Fibroblast of gingiva (primary cell): ENCODE results near the gene AMPH.

Experiments
- DNase-seq: peaks from one replicate; pipeline ENCODE4 v3.0.0-alpha.2; 2011; ENCODE audit warnings: low read depth

AMPH gene

GRCh38 chr7:38542156-38542555 is 89.0 kb downstream of the AMPH start:
- DNase-seq: peak; percentile 59

- no peak for DNase-seq
Measured at GRCh38 chr7:38541440-38541839, 89.7 kb downstream of the AMPH start.

GRCh38 chr7:38539477-38540081 is 91.6 kb downstream of the AMPH start:
- no peak for DNase-seq

GRCh38 chr7:38535073-38535472 is 96.1 kb downstream of the AMPH start:
- no peak for DNase-seq

- no peak for DNase-seq
Measured at GRCh38 chr7:38525857-38526256, 105.3 kb downstream of the AMPH start.

GRCh38 chr7:38524786-38525185 is 106.4 kb downstream of the AMPH start:
- DNase-seq: no peak

- DNase-seq: no peak
Measured at GRCh38 chr7:38520741-38521140, 110.4 kb downstream of the AMPH start.

- DNase-seq: peak; percentile 10
Measured at GRCh38 chr7:38518541-38518940, 112.6 kb downstream of the AMPH start.

GRCh38 chr7:38512704-38513103 is 118.5 kb downstream of the AMPH start:
- DNase-seq: no peak

GRCh38 chr7:38512291-38512690 is 118.9 kb downstream of the AMPH start:
- no peak for DNase-seq

GRCh38 chr7:38507384-38507783 is 123.8 kb downstream of the AMPH start:
- DNase-seq: peak; percentile 41

- peak; percentile 77 for DNase-seq
Measured at GRCh38 chr7:38506756-38507155, 124.4 kb downstream of the AMPH start.

- DNase-seq: peak; percentile 2
Measured at GRCh38 chr7:38506004-38506403, 125.2 kb downstream of the AMPH start.

GRCh38 chr7:38504684-38505083 is 126.5 kb downstream of the AMPH start:
- DNase-seq: no peak

- no peak for DNase-seq
Measured at GRCh38 chr7:38502848-38503247, 128.3 kb downstream of the AMPH start.

GRCh38 chr7:38502289-38502688 is 128.9 kb downstream of the AMPH start:
- DNase-seq: no peak

GRCh38 chr7:38492010-38492409 is 139.2 kb downstream of the AMPH start:
- no peak for DNase-seq

- DNase-seq: no peak
Measured at GRCh38 chr7:38482521-38482920, 148.7 kb downstream of the AMPH start.

GRCh38 chr7:38481401-38481800 is 149.8 kb downstream of the AMPH start:
- no peak for DNase-seq

- DNase-seq: no peak
Measured at GRCh38 chr7:38478404-38478803, 152.8 kb downstream of the AMPH start.

GRCh38 chr7:38477333-38477732 is 153.8 kb downstream of the AMPH start:
- no peak for DNase-seq

- DNase-seq: no peak
Measured at GRCh38 chr7:38476764-38477163, 154.4 kb downstream of the AMPH start.

- DNase-seq: peak; percentile 23
Measured at GRCh38 chr7:38465956-38466355, 165.2 kb downstream of the AMPH start.
